HG03175 (cell line): ENCODE data around the gene THEM5.

ENCODE experiments used
- ATAC-seq: cut with Tn5 transposase; IDR thresholded peaks from one replicate; pipeline ENCODE4 v1.9.1; 2021; ENCODE audit warnings: mild to moderate bottlenecking, moderate library complexity; ENCODE audit not compliant: unreplicated experiment

THEM5 gene

GRCh38 chr1:151802372-151802771 lies 51.1 kb downstream of the THEM5 start:
- ATAC-seq, result no peak

GRCh38 chr1:151801846-151802245 lies 51.7 kb downstream of the THEM5 start:
- no peak for ATAC-seq

- ATAC-seq, result no peak
Measured at GRCh38 chr1:151801310-151801820, 52.1 kb downstream of the THEM5 start.

GRCh38 chr1:151800830-151801229 lies 52.7 kb downstream of the THEM5 start:
- no peak for ATAC-seq

GRCh38 chr1:151799179-151800022 lies 54.1 kb downstream of the THEM5 start:
- ATAC-seq, result no peak

GRCh38 chr1:151798571-151798970 lies 54.9 kb downstream of the THEM5 start:
- ATAC-seq, result no peak
